HG03280 (cell line): ENCODE results near the gene FHIT.

Source experiments
- ATAC-seq: cut with Tn5 transposase; IDR thresholded peaks from one replicate; pipeline ENCODE4 v1.9.1; 2021; ENCODE audit warnings: mild to moderate bottlenecking, moderate library complexity; ENCODE audit not compliant: unreplicated experiment

Gene FHIT

GRCh38 chr3:60313231-60313798, 937.9 kb downstream of the FHIT start:
- no peak for ATAC-seq

GRCh38 chr3:60309539-60310268, 941.5 kb downstream of the FHIT start:
- no peak for ATAC-seq

- ATAC-seq, result no peak
These were observed 942.4 kb downstream of the FHIT start for GRCh38 chr3:60308808-60309207.

- ATAC-seq, result no peak
These were observed 943.6 kb downstream of the FHIT start for GRCh38 chr3:60307562-60308199.

- no peak for ATAC-seq
These were observed 947.1 kb downstream of the FHIT start for GRCh38 chr3:60304112-60304511.

GRCh38 chr3:60303160-60303559, 948.1 kb downstream of the FHIT start:
- ATAC-seq, result no peak

GRCh38 chr3:60301142-60301541, 950.1 kb downstream of the FHIT start:
- ATAC-seq, result no peak

GRCh38 chr3:60298141-60298540, 953.1 kb downstream of the FHIT start:
- ATAC-seq, result no peak

- ATAC-seq, result no peak
These were observed 957.1 kb downstream of the FHIT start for GRCh38 chr3:60294181-60294580.

- no peak for ATAC-seq
These were observed 960.1 kb downstream of the FHIT start for GRCh38 chr3:60291115-60291514.

- no peak for ATAC-seq
These were observed 961.1 kb downstream of the FHIT start for GRCh38 chr3:60290122-60290492.

- ATAC-seq, result no peak
These were observed 961.7 kb downstream of the FHIT start for GRCh38 chr3:60289341-60290121.

- no peak for ATAC-seq
These were observed 968.4 kb downstream of the FHIT start for GRCh38 chr3:60282866-60283265.

GRCh38 chr3:60281970-60282369, 969.3 kb downstream of the FHIT start:
- no peak for ATAC-seq

- ATAC-seq, result no peak
These were observed 973.9 kb downstream of the FHIT start for GRCh38 chr3:60277361-60277800.

GRCh38 chr3:60276615-60277014, 974.6 kb downstream of the FHIT start:
- no peak for ATAC-seq

GRCh38 chr3:60274646-60275045, 976.6 kb downstream of the FHIT start:
- no peak for ATAC-seq

- ATAC-seq, result no peak
These were observed 977.2 kb downstream of the FHIT start for GRCh38 chr3:60274098-60274497.

GRCh38 chr3:60269829-60270266, 981.4 kb downstream of the FHIT start:
- no peak for ATAC-seq

GRCh38 chr3:60269377-60269776, 981.9 kb downstream of the FHIT start:
- ATAC-seq, result no peak

GRCh38 chr3:60268123-60268522, 983.1 kb downstream of the FHIT start:
- no peak for ATAC-seq
